C4-2B (cell line): ENCODE data around the gene ZFP1.

Source experiments
- H3K27ac ChIP-seq: fragments of 450-650 bp; 2 replicates; pipeline ENCODE4 v1.5.1; 2017
- CTCF ChIP-seq: fragments of 450-650 bp; conservative IDR thresholded peaks from 2 replicates; pipeline ENCODE4 v1.5.1; 2017; ENCODE audit warnings: mild to moderate bottlenecking
- ZFX ChIP-seq: fragments of 450-650 bp; IDR thresholded peaks from 2 replicates; pipeline ENCODE4 v1.6.1; 2017

The ZFP1 gene

GRCh38 chr16:75139498-75139897, 8.8 kb upstream of the ZFP1 start:
- TF ChIP-seq ZFX, result no peak
- TF ChIP-seq CTCF, result no peak
- no peak overlapping the region for H3K27ac ChIP-seq

GRCh38 chr16:75143941-75144340, 4.4 kb upstream of the ZFP1 start:
- H3K27ac ChIP-seq, result no peak overlapping the region
- TF ChIP-seq CTCF (no peak), ZFX (no peak)

GRCh38 chr16:75147968-75148310, 385 bp upstream of the ZFP1 start:
- H3K27ac ChIP-seq, result peak overlapping the region; percentile 99
- TF ChIP-seq CTCF, result no peak
- no peak for TF ChIP-seq ZFX

GRCh38 chr16:75151798-75152197, 3.5 kb downstream of the ZFP1 start:
- H3K27ac ChIP-seq, result no peak overlapping the region
- TF ChIP-seq CTCF (no peak), ZFX (no peak)

GRCh38 chr16:75152635-75153034, 4.3 kb downstream of the ZFP1 start:
- TF ChIP-seq CTCF, result no peak
- no peak for TF ChIP-seq ZFX
- H3K27ac ChIP-seq, result no peak overlapping the region

GRCh38 chr16:75160386-75160785, 12.1 kb downstream of the ZFP1 start:
- TF ChIP-seq CTCF, result no peak
- no peak for TF ChIP-seq ZFX
- no peak overlapping the region for H3K27ac ChIP-seq

GRCh38 chr16:75169899-75170405, 21.6 kb downstream of the ZFP1 start:
- TF ChIP-seq ZFX, result no peak
- TF ChIP-seq CTCF, result no peak

More at GRCh38 chr16:75169899-75170405, 21.6 kb downstream of the ZFP1 start:
- no peak overlapping the region for H3K27ac ChIP-seq
